GM21367 (cell line): ENCODE results near the gene FBXL17.

Experiments
- ATAC-seq: cut with Tn5 transposase; IDR thresholded peaks from one replicate; pipeline ENCODE4 v1.9.1; 2021; ENCODE audit not compliant: unreplicated experiment

The FBXL17 gene

DNA sequence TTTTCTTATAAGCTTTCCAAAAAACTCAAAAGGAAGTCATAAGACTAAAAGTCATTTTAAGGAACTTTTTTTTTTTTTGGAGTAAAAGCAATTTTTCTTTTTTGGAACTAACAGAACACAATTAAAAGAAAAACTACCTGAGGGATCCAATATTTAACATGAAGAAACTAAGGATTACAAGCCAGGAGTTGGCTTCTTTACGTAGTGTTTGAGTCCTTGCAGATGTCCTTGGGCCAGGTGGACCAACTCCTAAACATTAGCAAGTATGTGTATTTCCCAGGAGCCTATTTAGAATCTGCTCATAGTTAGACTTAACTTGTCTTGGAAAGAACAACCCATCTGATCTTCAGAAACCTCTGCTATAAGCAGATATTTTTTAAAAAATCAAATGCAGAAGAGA is 557.1 kb downstream of the FBXL17 start:
- no peak for ATAC-seq

GRCh38 chr5:107821288-107821687 is 560.6 kb downstream of the FBXL17 start:
- ATAC-seq = no peak

- ATAC-seq = no peak
Observed at GRCh38 chr5:107820429-107820828, 561.5 kb downstream of the FBXL17 start.

GRCh38 chr5:107817951-107818350 is 563.9 kb downstream of the FBXL17 start:
- ATAC-seq = no peak

DNA sequence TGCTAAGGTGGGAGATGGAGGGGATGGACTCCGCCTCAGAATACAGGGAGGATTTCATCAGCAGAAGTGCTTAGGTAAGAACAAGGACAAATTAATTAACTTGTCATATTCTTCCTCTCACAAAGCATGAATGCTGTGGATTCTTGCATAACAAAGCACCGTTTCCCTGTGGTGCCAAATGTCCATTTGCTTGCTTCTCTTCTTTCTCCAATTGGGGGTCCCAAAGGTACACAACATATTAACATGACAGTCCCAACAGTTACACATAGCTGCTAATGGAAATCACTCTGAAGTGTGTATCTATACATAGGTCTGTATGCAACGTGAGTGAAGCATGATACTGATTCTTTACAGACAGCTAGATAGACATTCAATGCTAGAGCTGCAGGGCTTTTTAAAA is 564.5 kb downstream of the FBXL17 start:
- ATAC-seq = no peak

GRCh38 chr5:107815109-107815508 is 566.8 kb downstream of the FBXL17 start:
- no peak for ATAC-seq

- no peak for ATAC-seq
Observed at GRCh38 chr5:107814183-107814827, 567.6 kb downstream of the FBXL17 start.

DNA sequence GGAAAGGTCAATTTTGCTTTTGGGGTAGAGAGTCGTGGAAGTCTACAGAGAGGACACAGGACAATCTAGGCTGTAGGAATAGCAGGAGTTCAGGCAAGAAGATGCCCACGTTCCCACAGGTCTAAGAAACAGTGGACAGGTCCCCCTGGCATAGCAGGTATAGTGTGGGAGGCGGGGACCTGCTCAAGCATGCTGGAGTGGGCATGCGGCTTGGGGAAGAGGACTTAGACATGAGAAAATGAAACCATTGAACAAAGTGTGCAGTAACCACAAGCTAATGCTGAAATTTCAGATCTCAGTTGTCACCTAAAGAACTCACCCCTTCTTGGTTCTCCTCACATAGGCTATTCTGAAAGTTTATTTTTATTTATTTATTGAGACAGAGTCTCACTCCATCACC is 568.3 kb downstream of the FBXL17 start:
- peak; percentile 90 for ATAC-seq

DNA sequence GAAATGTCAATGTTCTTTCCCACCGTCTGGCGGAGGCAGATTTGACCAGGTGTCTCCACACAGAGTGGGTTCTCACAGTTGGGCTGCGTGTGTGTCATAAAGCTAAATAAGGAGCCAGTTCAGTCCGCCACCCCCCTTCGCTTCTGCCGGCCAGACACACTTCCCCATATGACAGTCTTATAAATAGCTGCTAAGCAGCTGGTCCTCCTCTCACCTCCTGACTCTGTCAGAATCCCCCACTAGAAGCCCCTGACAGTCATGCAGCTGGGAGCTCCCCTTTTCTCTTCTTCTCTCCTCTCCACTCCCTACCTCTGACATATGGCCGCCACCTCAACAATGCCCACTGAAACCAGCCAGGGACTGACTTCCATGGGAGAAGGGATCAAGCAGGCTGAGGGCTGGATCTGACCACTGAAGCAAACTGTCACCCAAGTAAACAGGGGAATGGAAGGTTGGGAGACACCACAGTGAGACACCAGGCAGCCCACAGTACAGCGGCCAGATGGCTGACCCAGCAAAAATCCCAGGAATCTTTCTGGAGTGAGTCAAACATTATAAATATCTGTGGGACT is 569.2 kb downstream of the FBXL17 start:
- ATAC-seq = peak; percentile 80

DNA sequence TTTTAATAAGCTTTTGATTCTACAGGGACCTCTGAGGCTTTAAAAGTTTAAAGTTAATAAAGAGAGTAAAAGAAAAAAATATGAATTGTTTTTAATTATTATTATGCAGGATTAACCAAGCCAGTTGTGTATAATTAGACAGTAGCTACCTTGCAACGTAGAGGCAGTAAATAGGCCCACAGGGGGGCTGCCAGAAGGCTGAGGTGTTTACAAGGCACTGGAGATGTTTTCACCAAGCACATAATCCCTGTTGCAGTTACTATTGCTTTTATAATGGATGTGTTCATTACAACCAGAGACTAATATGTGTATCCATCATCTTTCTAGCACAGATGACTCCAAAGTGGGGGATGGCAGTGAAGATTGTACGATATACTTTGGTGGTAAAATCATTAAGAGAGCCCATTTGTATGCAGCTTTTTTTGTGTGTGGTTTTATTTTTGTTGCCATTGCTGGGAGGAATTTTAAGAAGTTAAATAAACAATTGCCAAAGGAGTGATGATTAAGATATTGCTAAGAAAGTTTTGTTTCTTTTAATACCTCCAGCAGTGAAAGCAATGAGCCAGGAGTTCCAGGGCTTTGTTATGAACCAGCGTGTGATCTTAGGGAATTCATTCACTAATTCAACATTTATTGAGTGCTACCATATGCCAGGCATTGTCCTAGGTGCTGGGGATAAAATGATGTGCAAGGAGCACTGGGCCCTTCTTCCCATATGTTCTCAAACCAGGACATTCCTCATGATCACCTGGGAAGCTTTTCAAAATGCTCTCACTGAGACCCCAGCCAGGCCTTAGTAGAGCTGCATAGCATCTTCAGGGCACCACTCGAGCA is 572.5 kb downstream of the FBXL17 start:
- ATAC-seq = no peak
